Epithelial cell of esophagus (primary cell): ENCODE measurements around the gene LSR.
"Not testable (repeated sequence)": the region's sequence is repeated elsewhere in the genome, so short reads cannot be mapped to it uniquely, and the experiment has no call there.

Experiments
- DNase-seq: peaks from one replicate; pipeline ENCODE4 v3.0.0; 2010; ENCODE audit warnings: low read depth
- H3K4me3 ChIP-seq: 2 replicates; pipeline ENCODE4 v1.5.1; 2011; ENCODE audit warnings: mild to moderate bottlenecking, low read length, control low read depth
- TF ChIP-seq, protein P1 (sequence below): IDR thresholded peaks from 2 replicates; pipeline ENCODE4 v1.5.1; 2011; ENCODE audit warnings: low read depth, mild to moderate bottlenecking, low read length, control low read depth, inconsistent platforms; ENCODE audit not compliant: insufficient read depth; ENCODE audit errors: missing control alignments

LSR gene

DNA sequence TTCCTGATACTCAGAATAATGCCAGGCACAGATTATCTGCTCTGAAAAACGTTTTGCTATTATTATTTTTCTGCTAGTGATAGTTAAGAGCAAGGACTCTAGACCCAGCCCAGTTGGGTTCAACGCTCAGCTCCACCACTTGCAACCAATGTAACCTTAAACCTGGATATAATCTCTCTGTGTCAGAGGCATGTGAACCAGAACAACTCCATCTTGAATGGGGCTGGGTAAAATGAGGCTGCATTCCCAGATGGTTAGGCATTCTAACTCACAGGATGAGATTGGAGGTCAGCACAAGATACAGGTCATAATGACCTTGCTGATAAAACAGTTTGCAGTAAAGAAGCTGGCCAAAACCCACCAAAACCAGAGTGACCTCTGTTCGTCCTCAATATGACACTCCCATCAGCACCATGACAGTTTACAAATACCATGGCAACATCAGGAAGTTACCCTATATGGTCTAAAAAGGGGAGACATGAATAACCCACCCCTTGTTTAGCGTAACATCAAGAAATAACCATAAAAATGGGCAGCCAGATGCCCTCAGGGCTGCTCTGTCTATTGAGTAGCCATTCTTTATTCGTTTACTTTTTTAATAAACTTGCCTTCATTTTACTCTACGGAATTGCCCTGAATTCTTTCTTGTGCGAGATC, 33.9 kb upstream of the LSR start:
- TF ChIP-seq, protein P1, sequence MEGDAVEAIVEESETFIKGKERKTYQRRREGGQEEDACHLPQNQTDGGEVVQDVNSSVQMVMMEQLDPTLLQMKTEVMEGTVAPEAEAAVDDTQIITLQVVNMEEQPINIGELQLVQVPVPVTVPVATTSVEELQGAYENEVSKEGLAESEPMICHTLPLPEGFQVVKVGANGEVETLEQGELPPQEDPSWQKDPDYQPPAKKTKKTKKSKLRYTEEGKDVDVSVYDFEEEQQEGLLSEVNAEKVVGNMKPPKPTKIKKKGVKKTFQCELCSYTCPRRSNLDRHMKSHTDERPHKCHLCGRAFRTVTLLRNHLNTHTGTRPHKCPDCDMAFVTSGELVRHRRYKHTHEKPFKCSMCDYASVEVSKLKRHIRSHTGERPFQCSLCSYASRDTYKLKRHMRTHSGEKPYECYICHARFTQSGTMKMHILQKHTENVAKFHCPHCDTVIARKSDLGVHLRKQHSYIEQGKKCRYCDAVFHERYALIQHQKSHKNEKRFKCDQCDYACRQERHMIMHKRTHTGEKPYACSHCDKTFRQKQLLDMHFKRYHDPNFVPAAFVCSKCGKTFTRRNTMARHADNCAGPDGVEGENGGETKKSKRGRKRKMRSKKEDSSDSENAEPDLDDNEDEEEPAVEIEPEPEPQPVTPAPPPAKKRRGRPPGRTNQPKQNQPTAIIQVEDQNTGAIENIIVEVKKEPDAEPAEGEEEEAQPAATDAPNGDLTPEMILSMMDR, result no peak
- DNase-seq, result no peak

DNA sequence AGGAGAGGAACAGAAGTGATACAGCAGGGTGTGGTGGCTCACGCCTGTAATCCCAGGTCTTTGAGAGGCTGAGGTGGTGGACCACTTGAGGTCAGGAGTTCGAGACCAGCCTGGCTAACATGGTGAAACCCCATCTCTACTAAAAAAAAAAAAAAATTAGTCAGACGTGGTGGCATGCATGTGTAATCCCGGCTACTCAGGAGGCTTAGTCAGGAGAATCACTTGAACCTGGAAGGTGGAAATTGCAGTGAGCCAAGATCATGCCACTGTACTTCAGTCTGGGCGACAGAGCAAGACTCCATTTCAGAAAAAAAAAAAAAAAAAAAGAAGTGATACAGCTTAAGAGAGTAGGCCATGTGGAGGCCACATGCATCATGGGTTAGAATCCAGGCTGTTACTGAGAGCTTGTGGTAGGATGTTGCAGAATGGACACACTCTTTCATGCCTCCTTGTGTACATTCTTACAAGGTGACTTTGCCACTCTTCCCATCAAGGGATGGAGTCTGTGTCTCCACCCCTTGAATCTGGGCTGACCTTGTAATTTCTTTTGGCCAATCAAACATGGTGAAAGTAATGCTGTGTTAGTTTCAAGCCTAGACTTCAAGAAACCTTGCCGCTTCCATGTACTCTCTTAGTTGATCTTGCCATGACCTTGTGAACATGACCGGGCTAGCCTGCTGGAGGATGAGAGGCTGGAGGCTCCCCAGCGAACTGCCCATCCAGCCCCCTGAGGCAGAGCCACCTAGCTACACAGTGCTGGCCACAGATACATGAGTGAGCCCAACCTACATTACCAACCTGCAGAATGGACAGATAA, 32.6 kb upstream of the LSR start:
- H3K4me3 ChIP-seq, result no peak overlapping the region
- TF ChIP-seq, protein P1, result no peak
- peak; percentile 58 for DNase-seq

More for the DNA sequence above, 33.9 kb upstream of the LSR start:
- H3K4me3 ChIP-seq, result no peak overlapping the region

DNA sequence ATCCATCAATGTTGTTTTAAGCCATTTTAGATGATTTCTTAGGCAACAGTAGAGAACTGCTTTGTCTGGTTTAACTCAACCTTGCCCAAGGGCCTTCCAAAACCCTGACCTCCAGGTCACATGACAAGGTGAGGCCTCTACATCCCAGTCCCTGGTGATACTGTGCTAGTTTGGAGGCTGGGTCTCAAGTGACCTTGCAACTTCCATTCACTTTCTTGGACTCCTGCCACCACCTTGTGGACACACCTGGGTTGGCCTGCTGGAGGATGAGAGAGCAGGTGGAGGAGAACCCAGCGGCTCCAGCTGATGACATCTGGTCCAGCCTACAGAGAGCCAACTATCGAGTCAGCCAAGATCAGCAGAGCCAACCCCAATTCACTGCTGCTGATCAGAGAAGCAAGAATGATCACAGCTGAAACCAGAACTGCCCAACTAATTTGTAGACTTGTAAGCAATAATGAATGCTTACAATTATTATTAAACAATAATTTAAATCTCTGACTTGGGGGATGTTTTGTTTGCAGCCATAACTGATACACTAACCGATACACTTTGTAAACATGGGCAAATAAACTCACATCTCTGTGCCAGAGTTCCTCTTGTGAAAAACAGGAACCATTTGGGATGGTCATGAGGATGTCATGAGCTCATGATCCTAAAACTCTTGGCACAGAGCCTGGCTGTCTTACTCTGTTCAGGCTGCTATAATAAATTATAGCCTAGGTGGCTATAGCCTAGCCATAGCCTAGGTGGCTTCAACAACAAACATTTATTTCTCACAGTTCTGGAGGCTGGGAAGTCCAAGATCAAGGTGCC, 31.8 kb upstream of the LSR start:
- H3K4me3 ChIP-seq, result no peak overlapping the region
- TF ChIP-seq, protein P1, result no peak
- peak; percentile 32 for DNase-seq

DNA sequence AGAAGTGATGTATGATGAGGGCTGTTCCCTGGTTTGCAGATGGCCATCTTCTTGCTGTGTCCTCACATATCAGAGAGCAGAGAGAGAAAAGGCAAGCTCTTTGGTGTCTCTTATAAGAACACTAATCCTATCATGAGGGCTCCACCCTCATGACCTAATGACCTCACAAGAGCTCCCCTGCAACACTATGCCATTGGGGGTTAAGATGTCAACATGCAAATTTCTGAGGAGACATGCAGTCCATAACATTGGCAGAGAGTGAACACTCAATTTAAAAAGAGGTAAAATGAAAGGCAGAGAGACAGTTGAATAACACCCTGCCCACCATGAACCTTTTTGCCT, 31.2 kb upstream of the LSR start:
- TF ChIP-seq, protein P1, result no peak
- no peak for DNase-seq
- no peak overlapping the region for H3K4me3 ChIP-seq

DNA sequence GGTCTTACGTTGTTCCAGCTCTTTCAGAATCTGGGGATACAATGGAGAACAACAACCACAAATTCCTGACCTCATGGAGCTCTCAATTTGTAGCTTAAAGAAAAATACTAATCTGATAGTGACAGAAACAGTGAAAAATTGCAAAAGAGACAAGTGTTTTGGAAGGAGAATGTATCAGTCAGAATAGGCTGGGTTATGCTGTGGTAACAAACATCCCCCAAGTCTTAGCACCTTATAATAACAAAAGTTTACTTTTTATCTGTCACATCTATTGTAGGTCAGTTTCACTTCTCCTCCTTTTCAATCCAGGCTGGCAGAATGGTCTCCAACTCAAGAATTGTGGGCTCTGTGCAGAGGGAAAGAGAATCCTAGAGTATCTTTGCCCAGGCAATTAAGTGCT, 29.8 kb upstream of the LSR start:
- no peak for DNase-seq
- no peak overlapping the region for H3K4me3 ChIP-seq
- TF ChIP-seq, protein P1, result no peak

DNA sequence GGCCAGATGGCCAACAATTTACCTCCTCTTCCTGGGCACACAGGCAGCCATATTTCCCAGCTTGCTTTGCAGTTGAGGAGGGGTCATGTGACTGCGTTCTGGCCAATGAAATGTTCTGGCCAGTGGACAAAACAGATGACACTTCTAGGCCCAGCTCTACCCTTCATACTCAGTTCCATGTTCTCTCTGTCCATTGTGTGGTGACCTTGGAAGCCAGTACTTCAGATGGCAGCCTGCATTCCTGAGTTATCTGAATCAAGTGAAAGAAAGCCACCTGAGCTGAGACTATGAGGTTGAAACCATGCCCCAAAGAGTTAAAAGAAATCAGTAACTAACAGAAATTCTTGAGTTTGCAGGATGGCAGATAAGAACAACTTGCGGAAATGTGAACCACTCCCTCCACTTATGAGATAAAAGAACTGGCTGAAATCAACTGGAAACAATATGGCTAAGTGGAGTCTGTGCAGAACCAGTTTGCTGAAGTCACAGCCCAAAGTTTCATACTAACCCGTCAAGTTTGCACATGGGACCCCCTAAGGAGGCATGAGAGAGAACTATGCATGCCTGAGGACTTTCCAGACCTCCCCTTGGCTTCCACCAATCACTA, 28.4 kb upstream of the LSR start:
- H3K4me3 ChIP-seq, result no peak overlapping the region
- TF ChIP-seq, protein P1, result no peak
- DNase-seq, result no peak

DNA sequence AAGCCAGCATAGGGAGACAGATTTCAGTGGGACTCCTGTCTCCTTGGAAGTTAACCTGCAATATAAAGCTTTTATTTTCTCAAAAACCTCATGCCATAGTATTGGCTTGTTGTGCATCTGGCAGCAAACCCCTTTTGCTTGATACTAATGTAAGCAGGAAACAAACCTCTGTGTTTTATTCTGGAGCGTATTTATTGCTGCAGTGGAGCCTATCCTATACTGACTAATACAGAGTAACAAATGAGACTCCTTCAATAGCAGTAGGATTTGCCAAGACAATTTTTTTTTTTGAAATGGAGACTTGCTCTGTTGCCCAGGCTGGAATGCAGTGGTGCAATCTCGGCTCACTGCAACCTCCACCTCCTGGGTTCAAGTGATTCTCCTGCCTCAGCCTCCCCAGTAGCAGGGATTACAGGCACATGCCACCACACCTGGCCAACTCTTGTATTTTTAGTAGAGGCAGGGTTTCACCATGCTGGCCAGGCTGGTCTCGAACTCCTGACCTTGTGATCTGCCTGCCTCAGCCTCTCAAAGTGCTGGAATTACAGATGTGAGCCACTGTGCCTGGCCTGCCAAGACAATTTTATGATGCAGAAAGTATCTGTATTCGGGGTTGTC, 27.7 kb upstream of the LSR start:
- not testable (repeated sequence) for DNase-seq, H3K4me3 ChIP-seq
